Activated T-cell treated with anti-CD3 and anti-CD28 coated beads, Interleukin-2, amount 50 U/mL, for 48 hours (primary cell): ENCODE results near the gene KRTAP5-2.
"Not testable (repeated sequence)": the region's sequence is repeated elsewhere in the genome, so short reads cannot be mapped to it uniquely, and the experiment has no call there.

Source experiments
- DNase-seq, 2 experiments: peaks; one replicate each; pipeline ENCODE4 v3.0.0-alpha.2; 2020

KRTAP5-2 gene, protein sequence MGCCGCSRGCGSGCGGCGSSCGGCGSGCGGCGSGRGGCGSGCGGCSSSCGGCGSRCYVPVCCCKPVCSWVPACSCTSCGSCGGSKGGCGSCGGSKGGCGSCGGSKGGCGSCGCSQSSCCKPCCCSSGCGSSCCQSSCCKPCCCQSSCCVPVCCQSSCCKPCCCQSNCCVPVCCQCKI

DNA sequence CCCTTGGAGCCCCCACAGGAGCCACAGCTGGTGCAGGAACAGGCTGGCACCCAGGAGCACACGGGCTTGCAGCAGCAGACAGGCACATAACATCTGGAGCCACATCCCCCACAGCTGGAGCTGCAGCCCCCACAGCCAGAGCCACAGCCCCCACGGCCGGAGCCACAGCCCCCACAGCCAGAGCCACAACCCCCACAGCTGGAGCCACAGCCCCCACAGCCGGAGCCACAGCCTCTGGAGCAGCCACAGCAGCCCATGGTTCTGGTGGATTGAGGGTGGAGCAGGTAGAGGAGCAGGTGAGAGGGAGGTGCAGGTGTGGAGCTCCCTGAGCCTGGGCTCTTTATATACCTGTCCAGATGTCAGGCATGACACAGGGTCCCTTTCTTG is at the start of gene KRTAP5-2:
Gene KRTAP5-2 (minus strand): TSS at position 301 of the 387 bp plus-strand sequence. CDS start 44 bp downstream, at position 257.
- no peak for DNase-seq

DNA sequence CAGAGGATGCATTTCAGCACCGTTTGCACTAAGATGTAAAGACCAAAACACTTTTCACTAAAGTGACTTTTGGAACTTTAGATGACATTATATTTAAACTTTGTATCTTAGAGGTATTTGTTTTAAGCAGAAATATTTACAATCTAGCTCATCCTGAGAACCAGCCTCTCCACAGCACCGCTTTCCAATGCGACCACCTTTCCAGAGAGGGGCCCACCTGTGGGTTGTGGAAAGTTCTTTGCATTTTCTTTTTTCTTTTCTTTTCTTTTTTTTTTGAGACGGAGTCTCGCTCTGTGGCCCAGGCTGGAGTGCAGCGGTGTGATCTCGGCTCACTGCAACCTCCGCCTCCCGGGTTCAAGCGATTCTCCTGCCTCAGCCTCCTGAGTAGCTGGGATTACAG is 48.4 kb upstream of the KRTAP5-2 start:
- not testable (repeated sequence) for DNase-seq

DNA sequence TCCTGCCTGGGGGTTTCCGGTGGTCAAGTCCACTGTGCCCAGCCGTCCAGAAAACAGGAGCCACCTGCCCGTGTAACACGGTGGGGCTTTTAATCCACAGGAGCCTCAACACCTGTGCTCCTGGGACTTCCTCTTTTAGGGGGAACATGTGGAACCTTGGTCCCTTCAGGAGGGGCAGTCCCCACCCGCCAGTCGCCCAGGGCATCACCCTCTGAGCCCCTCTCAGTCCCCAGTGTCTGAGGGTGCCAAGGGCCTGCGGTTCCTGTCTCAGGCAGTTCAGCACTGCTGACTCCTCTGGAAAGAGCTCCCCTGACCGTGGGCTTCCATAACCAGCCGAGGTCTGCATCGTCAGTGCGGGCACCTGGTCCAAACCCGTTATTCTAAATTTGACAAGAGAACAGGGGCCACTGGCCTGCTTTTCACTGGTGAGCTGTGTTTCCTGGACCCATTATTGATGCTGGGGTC is 47.3 kb upstream of the KRTAP5-2 start:
- DNase-seq: no peak

DNA sequence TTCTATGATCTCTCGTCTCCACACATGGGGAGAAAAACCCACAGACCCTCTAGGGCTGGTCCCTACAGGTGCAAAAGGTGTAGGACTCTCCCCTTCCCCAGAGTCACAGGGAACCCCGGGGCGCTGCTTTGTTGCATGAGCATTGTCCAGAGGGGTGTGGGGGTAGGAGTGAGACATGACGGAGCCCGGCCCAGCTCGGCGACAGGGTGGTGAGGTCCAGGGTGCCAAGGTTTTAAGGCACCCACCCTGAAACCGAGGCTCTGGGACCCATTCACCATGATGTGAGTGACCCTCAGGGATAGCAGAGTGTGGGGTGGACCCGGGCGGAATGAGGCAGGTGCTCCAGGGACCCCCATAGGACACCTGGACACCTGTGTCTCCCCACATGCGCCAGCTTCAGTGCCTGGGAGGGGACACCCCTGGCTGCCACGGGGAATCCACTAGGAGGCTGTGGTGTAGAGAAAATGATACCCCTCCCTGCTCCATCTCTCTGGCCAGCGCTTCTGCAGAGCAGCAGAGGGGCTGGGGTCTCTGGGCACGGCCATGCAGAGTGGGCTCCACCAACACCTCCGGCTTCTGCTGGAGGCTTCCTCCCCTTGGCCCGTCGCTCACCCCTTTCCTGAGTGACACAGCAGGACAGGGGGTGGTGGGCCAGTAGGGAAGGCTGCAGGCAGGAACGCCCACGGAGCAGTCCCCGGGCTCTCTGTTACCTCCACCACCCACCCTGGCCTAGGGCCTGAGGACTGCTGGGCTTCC is 46.7 kb upstream of the KRTAP5-2 start:
- DNase-seq: no peak

- DNase-seq: no peak
These were observed 45.1 kb upstream of the KRTAP5-2 start for GRCh38 chr11:1643146-1643690.

- no peak for DNase-seq
These were observed 44.4 kb upstream of the KRTAP5-2 start for GRCh38 chr11:1642288-1643145.

- no peak for DNase-seq
These were observed 43.0 kb upstream of the KRTAP5-2 start for GRCh38 chr11:1641096-1641495.

GRCh38 chr11:1640076-1640946 is 42.2 kb upstream of the KRTAP5-2 start:
- peak; percentile 45 to 50 for DNase-seq

GRCh38 chr11:1639666-1640065 is 41.6 kb upstream of the KRTAP5-2 start:
- DNase-seq: no peak

DNA sequence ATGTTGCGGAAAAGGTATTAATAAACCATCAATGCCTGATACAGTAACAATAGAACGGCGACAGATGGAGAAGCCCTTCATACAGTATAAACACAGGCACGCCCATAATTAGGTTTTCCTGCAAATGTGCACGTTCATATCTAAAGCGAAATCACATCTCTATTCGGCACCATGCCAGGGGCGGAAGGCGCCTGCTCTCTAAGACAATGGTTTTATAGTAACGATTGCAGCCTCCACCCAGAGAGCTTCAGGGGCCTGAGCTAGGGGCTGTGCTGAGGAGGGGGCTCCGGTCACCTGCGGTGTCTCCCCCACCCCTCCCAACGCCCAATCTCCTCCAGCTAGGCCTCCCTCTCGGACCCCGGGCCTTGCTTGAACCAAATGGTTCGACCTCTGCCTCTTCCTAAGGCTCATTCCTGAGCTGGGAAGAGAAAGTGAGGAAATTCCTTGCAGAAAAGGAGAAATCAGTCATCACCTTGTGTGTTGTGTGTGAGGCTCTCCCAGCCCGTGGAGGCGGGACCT is 41.1 kb upstream of the KRTAP5-2 start:
- DNase-seq: no peak

GRCh38 chr11:1638344-1638743 is 40.2 kb upstream of the KRTAP5-2 start:
- no peak for DNase-seq

- no peak for DNase-seq
These were observed 39.5 kb upstream of the KRTAP5-2 start for GRCh38 chr11:1637628-1638027.

DNA sequence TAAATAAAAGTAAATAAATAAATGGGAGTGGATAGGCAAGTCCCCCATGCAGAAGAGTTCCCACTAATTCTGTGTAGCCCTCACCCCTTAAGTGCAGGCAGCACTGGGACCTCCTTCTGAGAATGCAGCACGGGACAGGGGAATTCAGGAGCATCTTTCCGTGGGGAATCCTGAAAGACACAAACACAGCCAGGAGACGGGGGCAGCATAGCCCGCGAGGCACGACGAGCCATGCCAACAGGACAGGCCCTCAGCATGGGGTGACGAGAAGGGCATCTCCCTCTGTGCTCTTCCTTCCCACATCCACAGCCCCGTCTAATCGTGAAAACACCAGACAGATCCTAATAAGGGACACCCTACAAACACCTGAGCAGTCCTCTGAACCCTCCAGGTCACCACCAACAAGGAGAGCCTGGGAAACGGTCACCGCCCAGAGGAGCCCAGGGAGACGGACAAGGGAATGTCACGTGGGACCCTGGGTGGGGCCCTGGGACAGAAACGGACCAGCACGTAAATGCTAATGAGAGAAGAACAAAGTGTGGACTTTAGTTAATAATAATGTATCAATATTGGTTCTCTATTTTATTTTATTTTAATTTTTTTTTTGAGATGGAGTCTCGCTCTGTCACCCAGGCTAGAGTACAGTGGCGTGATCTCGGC is 38.3 kb upstream of the KRTAP5-2 start:
- no peak for DNase-seq

DNA sequence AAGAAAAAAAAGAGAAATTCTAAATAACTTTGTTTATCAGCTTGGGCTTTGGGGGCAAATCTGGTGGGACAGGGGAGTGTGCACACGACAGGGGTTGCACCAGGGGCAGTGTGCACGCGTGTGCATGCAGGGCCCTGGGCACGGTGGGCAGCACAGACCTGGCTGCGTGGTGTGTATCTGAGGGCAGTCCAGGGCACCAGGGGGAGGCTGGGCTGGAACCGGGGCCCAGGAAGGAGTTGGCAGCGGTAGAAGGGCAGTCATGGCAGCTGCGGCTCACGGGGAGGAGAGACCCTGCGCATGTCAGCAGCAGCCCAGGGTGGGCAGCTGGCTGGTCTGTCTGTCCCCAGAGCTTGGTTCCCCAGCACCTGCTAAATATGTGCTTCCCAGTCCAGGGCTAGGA is 35.8 kb upstream of the KRTAP5-2 start:
- DNase-seq: no peak

DNA sequence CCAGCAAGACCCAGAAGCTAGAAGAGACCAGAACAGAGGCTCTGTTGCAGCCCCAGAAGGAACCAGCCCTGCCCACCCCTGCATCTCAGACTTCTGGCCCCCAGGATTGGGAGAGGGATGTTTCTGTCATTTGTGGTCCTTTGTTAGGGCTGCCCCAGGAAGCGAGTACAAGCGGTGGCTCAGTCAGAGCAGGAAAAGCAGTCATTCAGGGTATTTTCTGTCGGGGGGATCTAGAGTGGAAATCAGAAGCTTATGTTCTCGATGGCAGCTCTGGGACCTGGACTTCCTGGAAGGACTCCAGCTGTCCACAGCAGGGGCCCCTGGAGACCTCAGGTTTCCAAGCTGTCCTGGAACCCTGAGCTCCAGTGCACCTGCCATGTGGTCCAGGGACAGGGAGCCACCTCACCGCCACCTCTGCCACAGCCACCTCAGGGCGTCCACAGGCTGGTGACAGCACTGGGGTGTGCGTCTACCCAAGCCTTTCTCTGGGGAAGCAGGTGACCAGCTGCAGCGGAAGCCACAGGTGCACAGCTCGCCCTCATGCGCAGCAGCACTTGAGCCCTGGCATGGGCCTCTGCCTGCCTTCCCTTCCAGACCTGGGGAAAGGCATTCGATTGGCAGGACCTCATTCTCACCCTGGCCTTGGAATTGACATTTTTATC is 34.1 kb upstream of the KRTAP5-2 start:
- no peak for DNase-seq

GRCh38 chr11:1631066-1631568 is 33.0 kb upstream of the KRTAP5-2 start:
- no peak for DNase-seq

- no peak for DNase-seq
These were observed 32.2 kb upstream of the KRTAP5-2 start for GRCh38 chr11:1630271-1630670.

- no peak for DNase-seq
These were observed 31.5 kb upstream of the KRTAP5-2 start, which contains the start of gene KRTAP5-5 for GRCh38 chr11:1629326-1630185. TSS of gene KRTAP5-5 (plus strand) at chr11:1629775. CDS start at chr11:1629841, 66 bp downstream.
